Testis (tissue), 2 donors: ENCODE results near the gene ACTA1.

Experiments
- CTCF ChIP-seq, 3 experiments: fragments of 450-650 bp in 2 of 3; fragments of 200-600 bp in 1 of 3; sonication (generic) in 1 of 3; IDR thresholded peaks; one replicate each; pipeline ENCODE4 v1.5.1; 2016 to 2019; ENCODE audit warnings: antibody characterized with exemption in 3 of 3, mild to moderate bottlenecking in 2 of 3, moderate library complexity in 1 of 3
- POLR2A ChIP-seq: fragments of 450-650 bp; IDR thresholded peaks from one replicate; pipeline ENCODE4 v1.6.1; 2017; ENCODE audit warnings: antibody characterized with exemption, mild to moderate bottlenecking, moderate library complexity

- TF ChIP-seq CTCF (IDR thresholded peaks at IDR 0.05) (no peak), POLR2A (no peak)
Measured at GRCh38 chr1:229427572-229427971, 6.3 kb downstream of the ACTA1 start.
